Liver (tissue), 9 donors: Measurements from ENCODE around the gene NADSYN1. TPM values are rescaled to one million over a fixed set of nuclear protein-coding genes. Genes with fewer than 3 reads are reported as not detected.

ENCODE experiments used
- DNase-seq: peaks from one replicate; pipeline ENCODE4 v3.0.0-alpha.2; 2017; ENCODE audit warnings: low spot score
- H3K27ac ChIP-seq, 2 donors: one replicate each; pipeline ENCODE4 v1.7.0; 2013; ENCODE audit warnings: inconsistent platforms in 2 of 2, low read length in 2 of 2, control low read depth in 1 of 2, low read depth in 1 of 2, mild to moderate bottlenecking in 1 of 2
- H3K27me3 ChIP-seq, 4 donors: one replicate each; pipeline versions ENCODE4 v1.6.1 to v1.7.0; 2013; ENCODE audit warnings: low read length in 3 of 4, inconsistent platforms in 1 of 4, mild to moderate bottlenecking in 1 of 4, moderate library complexity in 1 of 4; ENCODE audit not compliant: control insufficient read depth in 4 of 4, insufficient read depth in 4 of 4
- H3K36me3 ChIP-seq, 4 donors: one replicate each; pipeline versions ENCODE4 v1.6.1 to v1.7.0; 2013; ENCODE audit warnings: low read length in 3 of 4, mild to moderate bottlenecking in 3 of 4, low read depth in 1 of 4, moderate library complexity in 1 of 4; ENCODE audit not compliant: control insufficient read depth in 4 of 4, insufficient read depth in 3 of 4
- H3K4me1 ChIP-seq, 4 donors: one replicate each; pipeline versions ENCODE4 v1.6.1 to v1.7.0; 2013; ENCODE audit warnings: low read length in 3 of 4, mild to moderate bottlenecking in 3 of 4, moderate library complexity in 1 of 4; ENCODE audit not compliant: control insufficient read depth in 4 of 4, insufficient read depth in 4 of 4
- H3K4me3 ChIP-seq, 3 donors: one replicate each; pipeline versions ENCODE4 v1.6.1 to v1.7.0; 2013; ENCODE audit warnings: low read length in 3 of 3, control low read depth in 1 of 3, low read depth in 1 of 3, mild to moderate bottlenecking in 1 of 3
- H3K9ac ChIP-seq, 2 donors: one replicate each; pipeline ENCODE4 v1.7.0; 2013; ENCODE audit warnings: low read length in 2 of 2, mild to moderate bottlenecking in 2 of 2, moderate library complexity in 2 of 2, control low read depth in 1 of 2, low read depth in 1 of 2
- H3K9me3 ChIP-seq, 4 donors: one replicate each; pipeline versions ENCODE4 v1.6.1 to v1.7.0; 2013; ENCODE audit warnings: low read length in 3 of 4; ENCODE audit not compliant: control insufficient read depth in 4 of 4
- EGR1 ChIP-seq, 2 donors: IDR thresholded peaks; 2 replicates each; pipeline ENCODE4 v1.6.1; 2016 to 2018; ENCODE audit warnings: antibody characterized with exemption in 2 of 2, low read depth in 2 of 2
- FOXA1 ChIP-seq: IDR thresholded peaks from 2 replicates; pipeline ENCODE4 v1.6.1; 2016; ENCODE audit warnings: antibody characterized with exemption
- FOXA2 ChIP-seq: IDR thresholded peaks from 2 replicates; pipeline ENCODE4 v1.6.1; 2016; ENCODE audit warnings: antibody characterized with exemption
- GABPA ChIP-seq, 2 donors: IDR thresholded peaks in 1 of 2; conservative IDR thresholded peaks in 1 of 2; 2 replicates each; pipeline ENCODE4 v1.6.1; 2016; ENCODE audit warnings: antibody characterized with exemption in 2 of 2, mild to moderate bottlenecking in 1 of 2, moderate library complexity in 1 of 2
- HNF4A ChIP-seq, 2 donors: conservative IDR thresholded peaks; 2 replicates each; pipeline ENCODE4 v1.6.1; 2016; ENCODE audit warnings: antibody characterized with exemption in 2 of 2, mild to moderate bottlenecking in 2 of 2
- HNF4G ChIP-seq: IDR thresholded peaks from 2 replicates; pipeline ENCODE4 v1.6.1; 2016; ENCODE audit warnings: antibody characterized with exemption
- JUND ChIP-seq, 2 donors: IDR thresholded peaks; 2 replicates each; pipeline ENCODE4 v1.6.1; 2016; ENCODE audit warnings: antibody characterized with exemption in 2 of 2
- NR2F2 ChIP-seq: IDR thresholded peaks from 2 replicates; pipeline ENCODE4 v1.6.1; 2016; ENCODE audit warnings: antibody characterized with exemption
- RAD21 ChIP-seq, 2 donors: IDR thresholded peaks; 2 replicates each; pipeline ENCODE4 v1.6.1; 2016; ENCODE audit warnings: antibody characterized with exemption in 2 of 2, mild to moderate bottlenecking in 2 of 2
- SP1 ChIP-seq: IDR thresholded peaks from 2 replicates; pipeline ENCODE4 v1.6.1; 2018; ENCODE audit warnings: antibody characterized with exemption, mild to moderate bottlenecking
- TAF1 ChIP-seq: conservative IDR thresholded peaks from 2 replicates; pipeline ENCODE4 v1.6.1; 2016; ENCODE audit warnings: antibody characterized with exemption, mild to moderate bottlenecking
- YY1 ChIP-seq: IDR thresholded peaks from 2 replicates; pipeline ENCODE4 v1.6.1; 2016; ENCODE audit warnings: antibody characterized with exemption, mild to moderate bottlenecking
- WGBS: extraction: QIAGEN DNeasy Blood & Tissue Kit; methylation state at CpG from one replicate; pipeline ENCODE4 v1.1.7; 2013; 5-methylcytosine and 5-hydroxymethylcytosine counted together
- polyA plus RNA-seq, 2 donors: library from polyadenylated mRNA; stranded (reverse) in 1 of 2; unstranded in 1 of 2; fragments of 200-250 nt in 1 of 2; fragments of >200 nt in 1 of 2; fragmentation: Nextera tagmentation in 1 of 2; extraction: Ambion mirVana in 1 of 2; gene quantifications; one replicate each; pipeline versions ENCODE4 v1.2.1 to v1.2.3, GENCODE V29; 2013 to 2015
- total RNA-seq, 2 donors: library from RNA; depleted of rRNA; stranded (reverse); fragments of >200 nt; gene quantifications; one replicate each; pipeline ENCODE4 v1.2.3, GENCODE V29; 2014
- TF ChIP-seq, protein P1 (sequence below): IDR thresholded peaks from 2 replicates; pipeline ENCODE4 v1.6.1; 2016; ENCODE audit warnings: antibody characterized with exemption, mild to moderate bottlenecking
- TF ChIP-seq, protein P2 (sequence below): IDR thresholded peaks from 2 replicates; pipeline ENCODE4 v1.6.1; 2016; ENCODE audit warnings: antibody characterized with exemption
- TF ChIP-seq, protein P3 (sequence below): IDR thresholded peaks from 2 replicates; pipeline ENCODE4 v1.6.1; 2016; ENCODE audit warnings: antibody characterized with exemption
- TF ChIP-seq, protein P4 (sequence below): IDR thresholded peaks from 2 replicates; pipeline ENCODE4 v1.6.1; 2016; ENCODE audit warnings: antibody characterized with exemption
- TF ChIP-seq, protein P5 (sequence below): fragments of 150-350 bp; IDR thresholded peaks from 2 replicates; pipeline ENCODE4 v1.5.1; 2017; ENCODE audit warnings: improper control_type of control experiment, low read depth, low read length; ENCODE audit not compliant: missing input control
- donor health status: healthy.
- donor health status: healthy.
- donor health status: healthy.
- donor health status: healthy.
- donor health status: healthy.

Gene NADSYN1
- total and polyA plus RNA-seq, 4 donors, result 16.6 to 33.6 (median 22.2) TPM

DNA sequence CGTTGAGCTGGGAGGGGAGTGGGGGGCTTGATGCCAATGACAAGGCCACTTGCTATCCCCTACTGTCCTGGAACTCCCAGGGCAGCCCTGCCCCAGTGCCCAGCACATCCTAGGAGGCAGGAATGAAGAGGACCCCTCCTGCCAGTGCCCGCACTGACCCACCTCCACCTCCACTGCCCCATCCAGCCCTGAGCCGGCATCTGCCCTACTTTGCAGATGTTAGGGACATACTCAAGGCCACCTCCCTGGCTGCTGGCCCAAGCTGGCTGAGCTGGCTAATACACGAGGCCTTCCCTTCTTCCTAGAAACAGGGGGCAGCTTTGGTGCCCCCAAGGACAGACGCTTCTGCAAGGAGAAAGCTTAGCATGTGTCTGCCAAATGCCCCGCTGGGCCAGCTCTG lies 15.6 kb upstream of the NADSYN1 start:
- H3K4me1 ChIP-seq, result peaks cover 0 to 35% (median 30%) of the 10 kb centered on the region in 4 donors
- H3K9me3 ChIP-seq, result no peaks in the 10 kb centered on the region
- no peak for DNase-seq
- no peak overlapping the region for H3K9ac ChIP-seq
- TF ChIP-seq SP1 (no peak), YY1 (no peak), TAF1 (no peak), RAD21 (IDR thresholded peaks at IDR 0.05) (no peak), FOXA1 (no peak), GABPA (IDR thresholded peaks at IDR 0.05 in 1 of 2, conservative IDR thresholded peaks at IDR 0.05 in 1 of 2) (no peak), JUND (IDR thresholded peaks at IDR 0.05) (no peak), FOXA2 (no peak), NR2F2 (no peak), HNF4G (no peak), HNF4A (conservative IDR thresholded peaks at IDR 0.05) (no peak), EGR1 (IDR thresholded peaks at IDR 0.05; ENCODE audit: low read depth in 2 of 2) (no peak)
- TF ChIP-seq, protein P1, sequence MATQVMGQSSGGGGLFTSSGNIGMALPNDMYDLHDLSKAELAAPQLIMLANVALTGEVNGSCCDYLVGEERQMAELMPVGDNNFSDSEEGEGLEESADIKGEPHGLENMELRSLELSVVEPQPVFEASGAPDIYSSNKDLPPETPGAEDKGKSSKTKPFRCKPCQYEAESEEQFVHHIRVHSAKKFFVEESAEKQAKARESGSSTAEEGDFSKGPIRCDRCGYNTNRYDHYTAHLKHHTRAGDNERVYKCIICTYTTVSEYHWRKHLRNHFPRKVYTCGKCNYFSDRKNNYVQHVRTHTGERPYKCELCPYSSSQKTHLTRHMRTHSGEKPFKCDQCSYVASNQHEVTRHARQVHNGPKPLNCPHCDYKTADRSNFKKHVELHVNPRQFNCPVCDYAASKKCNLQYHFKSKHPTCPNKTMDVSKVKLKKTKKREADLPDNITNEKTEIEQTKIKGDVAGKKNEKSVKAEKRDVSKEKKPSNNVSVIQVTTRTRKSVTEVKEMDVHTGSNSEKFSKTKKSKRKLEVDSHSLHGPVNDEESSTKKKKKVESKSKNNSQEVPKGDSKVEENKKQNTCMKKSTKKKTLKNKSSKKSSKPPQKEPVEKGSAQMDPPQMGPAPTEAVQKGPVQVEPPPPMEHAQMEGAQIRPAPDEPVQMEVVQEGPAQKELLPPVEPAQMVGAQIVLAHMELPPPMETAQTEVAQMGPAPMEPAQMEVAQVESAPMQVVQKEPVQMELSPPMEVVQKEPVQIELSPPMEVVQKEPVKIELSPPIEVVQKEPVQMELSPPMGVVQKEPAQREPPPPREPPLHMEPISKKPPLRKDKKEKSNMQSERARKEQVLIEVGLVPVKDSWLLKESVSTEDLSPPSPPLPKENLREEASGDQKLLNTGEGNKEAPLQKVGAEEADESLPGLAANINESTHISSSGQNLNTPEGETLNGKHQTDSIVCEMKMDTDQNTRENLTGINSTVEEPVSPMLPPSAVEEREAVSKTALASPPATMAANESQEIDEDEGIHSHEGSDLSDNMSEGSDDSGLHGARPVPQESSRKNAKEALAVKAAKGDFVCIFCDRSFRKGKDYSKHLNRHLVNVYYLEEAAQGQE, result no peak
- TF ChIP-seq, protein P2, sequence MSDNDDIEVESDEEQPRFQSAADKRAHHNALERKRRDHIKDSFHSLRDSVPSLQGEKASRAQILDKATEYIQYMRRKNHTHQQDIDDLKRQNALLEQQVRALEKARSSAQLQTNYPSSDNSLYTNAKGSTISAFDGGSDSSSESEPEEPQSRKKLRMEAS, result no peak
- TF ChIP-seq, protein P3, sequence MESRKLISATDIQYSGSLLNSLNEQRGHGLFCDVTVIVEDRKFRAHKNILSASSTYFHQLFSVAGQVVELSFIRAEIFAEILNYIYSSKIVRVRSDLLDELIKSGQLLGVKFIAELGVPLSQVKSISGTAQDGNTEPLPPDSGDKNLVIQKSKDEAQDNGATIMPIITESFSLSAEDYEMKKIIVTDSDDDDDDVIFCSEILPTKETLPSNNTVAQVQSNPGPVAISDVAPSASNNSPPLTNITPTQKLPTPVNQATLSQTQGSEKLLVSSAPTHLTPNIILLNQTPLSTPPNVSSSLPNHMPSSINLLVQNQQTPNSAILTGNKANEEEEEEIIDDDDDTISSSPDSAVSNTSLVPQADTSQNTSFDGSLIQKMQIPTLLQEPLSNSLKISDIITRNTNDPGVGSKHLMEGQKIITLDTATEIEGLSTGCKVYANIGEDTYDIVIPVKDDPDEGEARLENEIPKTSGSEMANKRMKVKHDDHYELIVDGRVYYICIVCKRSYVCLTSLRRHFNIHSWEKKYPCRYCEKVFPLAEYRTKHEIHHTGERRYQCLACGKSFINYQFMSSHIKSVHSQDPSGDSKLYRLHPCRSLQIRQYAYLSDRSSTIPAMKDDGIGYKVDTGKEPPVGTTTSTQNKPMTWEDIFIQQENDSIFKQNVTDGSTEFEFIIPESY, result no peak
- TF ChIP-seq, protein P4, sequence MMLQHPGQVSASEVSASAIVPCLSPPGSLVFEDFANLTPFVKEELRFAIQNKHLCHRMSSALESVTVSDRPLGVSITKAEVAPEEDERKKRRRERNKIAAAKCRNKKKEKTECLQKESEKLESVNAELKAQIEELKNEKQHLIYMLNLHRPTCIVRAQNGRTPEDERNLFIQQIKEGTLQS, result no peak
- TF ChIP-seq, protein P5, sequence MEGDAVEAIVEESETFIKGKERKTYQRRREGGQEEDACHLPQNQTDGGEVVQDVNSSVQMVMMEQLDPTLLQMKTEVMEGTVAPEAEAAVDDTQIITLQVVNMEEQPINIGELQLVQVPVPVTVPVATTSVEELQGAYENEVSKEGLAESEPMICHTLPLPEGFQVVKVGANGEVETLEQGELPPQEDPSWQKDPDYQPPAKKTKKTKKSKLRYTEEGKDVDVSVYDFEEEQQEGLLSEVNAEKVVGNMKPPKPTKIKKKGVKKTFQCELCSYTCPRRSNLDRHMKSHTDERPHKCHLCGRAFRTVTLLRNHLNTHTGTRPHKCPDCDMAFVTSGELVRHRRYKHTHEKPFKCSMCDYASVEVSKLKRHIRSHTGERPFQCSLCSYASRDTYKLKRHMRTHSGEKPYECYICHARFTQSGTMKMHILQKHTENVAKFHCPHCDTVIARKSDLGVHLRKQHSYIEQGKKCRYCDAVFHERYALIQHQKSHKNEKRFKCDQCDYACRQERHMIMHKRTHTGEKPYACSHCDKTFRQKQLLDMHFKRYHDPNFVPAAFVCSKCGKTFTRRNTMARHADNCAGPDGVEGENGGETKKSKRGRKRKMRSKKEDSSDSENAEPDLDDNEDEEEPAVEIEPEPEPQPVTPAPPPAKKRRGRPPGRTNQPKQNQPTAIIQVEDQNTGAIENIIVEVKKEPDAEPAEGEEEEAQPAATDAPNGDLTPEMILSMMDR, result no peak
- no peak overlapping the region for H3K4me3 ChIP-seq
- WGBS, result 77% methylated on average over 6 of the region's 6 CpGs
- peaks cover 32 to 66% (median 45%) of the 10 kb centered on the region in 4 donors for H3K36me3 ChIP-seq
- H3K27ac ChIP-seq, result no peak overlapping the region
- H3K27me3 ChIP-seq, result no peaks in the 10 kb centered on the region

DNA sequence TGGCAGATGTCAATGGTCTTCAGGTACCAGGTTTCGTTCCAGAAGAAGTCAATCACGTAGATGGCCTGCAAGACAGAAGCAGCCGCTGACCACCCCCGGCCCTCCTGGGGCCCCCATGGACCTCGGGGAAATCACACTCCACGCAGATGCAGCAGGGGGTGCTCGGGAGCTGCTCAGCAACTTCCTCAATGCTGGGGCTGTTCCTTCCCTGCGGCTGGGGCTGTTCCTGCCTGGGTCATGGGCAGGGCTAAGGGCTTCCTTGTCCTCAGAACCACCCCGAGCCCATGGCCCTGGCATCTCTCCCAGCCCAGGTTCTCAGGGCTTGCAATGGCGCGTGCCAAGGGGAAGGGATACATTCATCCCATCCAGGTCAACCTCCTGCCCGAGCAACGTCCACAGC lies 15.1 kb upstream of the NADSYN1 start:
- DNase-seq, result no peak
- H3K4me3 ChIP-seq, result no peak overlapping the region
- peaks cover 34 to 69% (median 46%) of the 10 kb centered on the region in 4 donors for H3K36me3 ChIP-seq
- H3K27ac ChIP-seq, result no peak overlapping the region
- H3K27me3 ChIP-seq, result no peaks in the 10 kb centered on the region
- H3K4me1 ChIP-seq, result peaks cover 0 to 30% (median 25%) of the 10 kb centered on the region in 4 donors
- 78% methylated on average over 13 of the region's 13 CpGs for WGBS
- TF ChIP-seq, protein P4, result no peak
- TF ChIP-seq JUND (IDR thresholded peaks at IDR 0.05), result no peak
- no peak for TF ChIP-seq FOXA1
- TF ChIP-seq HNF4G, result no peak
- TF ChIP-seq, protein P1, result no peak
- TF ChIP-seq SP1, result no peak
- no peak overlapping the region for H3K9ac ChIP-seq
- no peaks in the 10 kb centered on the region for H3K9me3 ChIP-seq
